Loucy (cell line): ENCODE results near the gene SFRP2.

Experiments used
- H2AFZ ChIP-seq: fragments of 200-600 bp; sonication (generic); 2 replicates; pipeline ENCODE4 v1.6.0; 2016; ENCODE audit warnings: antibody characterized with exemption, mild to moderate bottlenecking, low read length, moderate library complexity
- H3F3A ChIP-seq: fragments of 200-600 bp; 2 replicates; pipeline ENCODE4 v1.6.0; 2016; ENCODE audit warnings: antibody characterized with exemption, low read depth, mild to moderate bottlenecking
- H3K27me3 ChIP-seq: fragments of 200-600 bp; sonication (generic); 2 replicates; pipeline ENCODE4 v1.6.1; 2014; ENCODE audit warnings: low read length, mild to moderate bottlenecking; ENCODE audit not compliant: insufficient read depth, poor library complexity, severe bottlenecking
- H3K36me3 ChIP-seq: fragments of 200-600 bp; sonication (generic); 2 replicates; pipeline ENCODE4 v1.6.1; 2016; ENCODE audit warnings: low read length; ENCODE audit not compliant: insufficient read depth
- H3K4me1 ChIP-seq: fragments of 200-600 bp; sonication (generic); 2 replicates; pipeline ENCODE4 v1.5.1; 2014; ENCODE audit warnings: low read length, mild to moderate bottlenecking; ENCODE audit not compliant: insufficient read depth, poor library complexity, severe bottlenecking
- H3K4me2 ChIP-seq: fragments of 200-600 bp; sonication (generic); 2 replicates; pipeline ENCODE4 v1.6.0; 2014; ENCODE audit warnings: antibody characterized with exemption, low read length, low read depth, mild to moderate bottlenecking; ENCODE audit not compliant: poor library complexity, severe bottlenecking
- H3K4me3 ChIP-seq: fragments of 200-600 bp; sonication (generic); 2 replicates; pipeline ENCODE4 v1.5.1; 2014; ENCODE audit warnings: low read length, mild to moderate bottlenecking, mixed read lengths; ENCODE audit not compliant: poor library complexity, severe bottlenecking
- H3K79me2 ChIP-seq: fragments of 200-600 bp; sonication (generic); 2 replicates; pipeline ENCODE4 v1.6.1; 2014; ENCODE audit warnings: low read length; ENCODE audit not compliant: insufficient read depth
- H3K9ac ChIP-seq: fragments of 200-600 bp; sonication (generic); 2 replicates; pipeline ENCODE4 v1.6.0; 2014; ENCODE audit warnings: mild to moderate bottlenecking, low read depth, low read length, moderate library complexity; ENCODE audit not compliant: poor library complexity, severe bottlenecking
- H3K9me2 ChIP-seq: fragments of 200-600 bp; sonication (generic); replicated peaks from 2 replicates; pipeline ENCODE4 v1.6.1; 2016; ENCODE audit warnings: low read depth, low read length, mixed read lengths
- H3K9me3 ChIP-seq: fragments of 200-600 bp; sonication (generic); 2 replicates; pipeline ENCODE4 v1.6.1; 2014; ENCODE audit warnings: mild to moderate bottlenecking, antibody characterized with exemption, low read length, low read depth; ENCODE audit not compliant: insufficient read depth
- H4K20me1 ChIP-seq: fragments of 200-600 bp; sonication (generic); 2 replicates; pipeline ENCODE4 v1.6.0; 2014; ENCODE audit warnings: antibody characterized with exemption, low read length, mild to moderate bottlenecking; ENCODE audit not compliant: insufficient read depth, poor library complexity, severe bottlenecking
- CTCF ChIP-seq: fragments of 200-600 bp; sonication (generic); conservative IDR thresholded peaks from 2 replicates; pipeline ENCODE4 v1.5.1; 2014; ENCODE audit warnings: mild to moderate bottlenecking, antibody characterized with exemption, low read length
- EZH2phosphoT487 ChIP-seq: fragments of 200-600 bp; IDR thresholded peaks from 2 replicates; pipeline ENCODE4 v1.6.1; 2018; ENCODE audit warnings: antibody characterized with exemption, mild to moderate bottlenecking, moderate library complexity, borderline replicate concordance

SFRP2 gene

GRCh38 chr4:153771046-153771445 is 17.8 kb downstream of the SFRP2 start:
- Histone ChIP-seq H3K36me3 (no peaks in the 10 kb centered on the region), H3K4me2 (no peak overlapping the region), H3K4me1 (no peaks in the 10 kb centered on the region), H3K9ac (no peak overlapping the region), H3K9me2 (no peaks in the 10 kb centered on the region), H3F3A (no peaks in the 10 kb centered on the region), H3K27me3 (no peaks in the 10 kb centered on the region), H2AFZ (no peak overlapping the region), H3K4me3 (no peak overlapping the region), H3K79me2 (no peaks in the 10 kb centered on the region), H4K20me1 (no peaks in the 10 kb centered on the region), H3K9me3 (no peaks in the 10 kb centered on the region)
- no peak for TF ChIP-seq EZH2phosphoT487
- TF ChIP-seq CTCF: no peak

GRCh38 chr4:153766758-153767157 is 22.1 kb downstream of the SFRP2 start:
- no peaks in the 10 kb centered on the region for H3K79me2 ChIP-seq
- no peaks in the 10 kb centered on the region for H3K9me2 ChIP-seq
- H3K9me3 ChIP-seq: no peaks in the 10 kb centered on the region
- H3F3A ChIP-seq: no peaks in the 10 kb centered on the region
- no peaks in the 10 kb centered on the region for H3K27me3 ChIP-seq
- H3K4me2 ChIP-seq: no peak overlapping the region
- no peaks in the 10 kb centered on the region for H3K36me3 ChIP-seq
- H2AFZ ChIP-seq: no peak overlapping the region
- no peaks in the 10 kb centered on the region for H4K20me1 ChIP-seq
- H3K4me3 ChIP-seq: no peak overlapping the region
- no peak overlapping the region for H3K9ac ChIP-seq
- H3K4me1 ChIP-seq: no peaks in the 10 kb centered on the region
- TF ChIP-seq EZH2phosphoT487: no peak
- TF ChIP-seq CTCF: no peak

- no peaks in the 10 kb centered on the region for H3K27me3 ChIP-seq
- TF ChIP-seq EZH2phosphoT487 (no peak), CTCF (no peak)
- no peaks in the 10 kb centered on the region for H3K36me3 ChIP-seq
- H3K79me2 ChIP-seq: no peaks in the 10 kb centered on the region
- H3K4me3 ChIP-seq: no peak overlapping the region
- no peaks in the 10 kb centered on the region for H3K9me3 ChIP-seq
- no peak overlapping the region for H2AFZ ChIP-seq
- no peaks in the 10 kb centered on the region for H3K9me2 ChIP-seq
- H3F3A ChIP-seq: no peaks in the 10 kb centered on the region
- no peak overlapping the region for H3K4me2 ChIP-seq
- H3K4me1 ChIP-seq: no peaks in the 10 kb centered on the region
- H3K9ac ChIP-seq: no peak overlapping the region
- H4K20me1 ChIP-seq: no peaks in the 10 kb centered on the region
These were observed 23.0 kb downstream of the SFRP2 start for GRCh38 chr4:153765894-153766293.
